Fibroblast of mammary gland (primary cell): ENCODE data around the gene RFTN1.
"Not testable (repeated sequence)": the region's sequence is repeated elsewhere in the genome, so short reads cannot be mapped to it uniquely, and the experiment has no call there.

Experiments
- DNase-seq: peaks from one replicate; pipeline ENCODE4 v3.0.0-alpha.2; 2010; ENCODE audit warnings: low read depth
- H3K4me3 ChIP-seq: 2 replicates; pipeline ENCODE4 v1.5.1; 2011; ENCODE audit warnings: low read depth, mild to moderate bottlenecking, low read length, moderate library complexity; ENCODE audit not compliant: control insufficient read depth
- TF ChIP-seq, protein P1 (sequence below): conservative IDR thresholded peaks from 2 replicates; pipeline ENCODE4 v1.5.1; 2011; ENCODE audit warnings: low read depth, low read length, inconsistent platforms; ENCODE audit not compliant: control insufficient read depth, insufficient read depth

The RFTN1 gene

DNA sequence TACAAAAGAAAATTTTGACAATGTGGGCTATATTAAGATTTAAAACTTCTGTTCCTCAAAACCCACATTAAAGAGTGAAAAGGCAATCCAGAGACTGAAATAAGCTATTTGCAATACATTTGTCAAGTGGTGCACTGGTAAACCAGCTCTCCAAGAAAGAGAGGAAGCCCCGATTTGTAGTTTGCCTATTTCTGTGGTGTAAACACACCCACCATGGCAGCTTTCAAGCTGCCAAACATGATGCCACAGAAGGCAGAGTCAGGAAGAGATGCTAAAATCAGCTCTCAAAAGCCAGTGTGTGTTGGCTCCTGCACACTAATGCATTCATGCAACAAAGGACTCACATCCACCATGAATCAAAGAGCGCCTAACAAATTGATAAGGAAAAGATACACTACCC lies 17.5 kb downstream of the RFTN1 start:
- DNase-seq = no peak
- no peak overlapping the region for H3K4me3 ChIP-seq
- TF ChIP-seq, protein P1, sequence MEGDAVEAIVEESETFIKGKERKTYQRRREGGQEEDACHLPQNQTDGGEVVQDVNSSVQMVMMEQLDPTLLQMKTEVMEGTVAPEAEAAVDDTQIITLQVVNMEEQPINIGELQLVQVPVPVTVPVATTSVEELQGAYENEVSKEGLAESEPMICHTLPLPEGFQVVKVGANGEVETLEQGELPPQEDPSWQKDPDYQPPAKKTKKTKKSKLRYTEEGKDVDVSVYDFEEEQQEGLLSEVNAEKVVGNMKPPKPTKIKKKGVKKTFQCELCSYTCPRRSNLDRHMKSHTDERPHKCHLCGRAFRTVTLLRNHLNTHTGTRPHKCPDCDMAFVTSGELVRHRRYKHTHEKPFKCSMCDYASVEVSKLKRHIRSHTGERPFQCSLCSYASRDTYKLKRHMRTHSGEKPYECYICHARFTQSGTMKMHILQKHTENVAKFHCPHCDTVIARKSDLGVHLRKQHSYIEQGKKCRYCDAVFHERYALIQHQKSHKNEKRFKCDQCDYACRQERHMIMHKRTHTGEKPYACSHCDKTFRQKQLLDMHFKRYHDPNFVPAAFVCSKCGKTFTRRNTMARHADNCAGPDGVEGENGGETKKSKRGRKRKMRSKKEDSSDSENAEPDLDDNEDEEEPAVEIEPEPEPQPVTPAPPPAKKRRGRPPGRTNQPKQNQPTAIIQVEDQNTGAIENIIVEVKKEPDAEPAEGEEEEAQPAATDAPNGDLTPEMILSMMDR = no peak

DNA sequence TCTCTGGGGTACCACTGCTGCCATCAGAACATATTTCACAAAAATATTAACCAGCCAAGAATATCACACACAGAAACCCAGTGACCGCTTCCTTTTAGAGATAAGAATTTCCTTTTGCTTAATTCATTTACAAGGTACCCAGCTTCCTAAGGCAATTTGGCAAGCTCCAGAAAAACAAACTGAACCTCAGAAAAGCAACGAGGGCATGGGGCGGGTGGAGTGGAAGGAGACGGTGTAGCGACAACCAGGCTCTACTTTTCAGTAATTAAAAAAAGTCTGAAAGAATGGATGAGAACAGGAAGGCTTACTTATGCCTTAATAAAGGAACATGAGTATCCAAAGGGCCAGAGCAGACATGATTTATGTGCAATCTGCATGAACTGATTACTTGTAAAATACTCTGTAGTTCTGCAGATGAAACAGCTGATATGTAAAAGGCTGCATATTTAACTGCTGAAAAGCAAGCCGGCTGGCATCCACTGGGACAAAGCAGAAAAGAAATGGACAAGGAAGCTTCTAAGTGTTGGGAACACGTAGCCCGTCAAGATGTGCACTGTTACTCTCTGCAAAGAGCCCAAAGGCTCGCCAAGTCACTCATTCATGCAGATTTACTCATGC lies 18.6 kb downstream of the RFTN1 start:
- H3K4me3 ChIP-seq = no peak overlapping the region
- DNase-seq = no peak
- TF ChIP-seq, protein P1 = no peak

DNA sequence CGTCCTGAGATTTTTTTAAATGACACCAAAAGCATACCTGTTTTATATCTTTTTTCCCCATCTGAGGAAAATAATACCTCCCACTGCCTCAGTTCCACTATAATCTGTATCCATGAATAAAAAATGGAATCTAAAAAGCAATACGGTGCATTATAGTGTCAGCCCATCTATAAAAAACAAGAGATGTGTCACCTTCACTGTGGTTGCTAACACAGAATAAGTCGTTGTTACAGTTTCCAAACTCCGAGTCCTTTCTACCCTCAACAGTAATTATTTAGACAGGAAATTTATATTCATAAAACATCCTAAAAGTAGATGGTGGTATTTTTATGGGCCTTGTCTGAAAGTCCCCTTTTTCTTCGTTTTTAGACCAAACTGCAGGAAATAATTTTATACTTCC lies 19.4 kb downstream of the RFTN1 start:
- DNase-seq = no peak
- TF ChIP-seq, protein P1 = no peak

DNA sequence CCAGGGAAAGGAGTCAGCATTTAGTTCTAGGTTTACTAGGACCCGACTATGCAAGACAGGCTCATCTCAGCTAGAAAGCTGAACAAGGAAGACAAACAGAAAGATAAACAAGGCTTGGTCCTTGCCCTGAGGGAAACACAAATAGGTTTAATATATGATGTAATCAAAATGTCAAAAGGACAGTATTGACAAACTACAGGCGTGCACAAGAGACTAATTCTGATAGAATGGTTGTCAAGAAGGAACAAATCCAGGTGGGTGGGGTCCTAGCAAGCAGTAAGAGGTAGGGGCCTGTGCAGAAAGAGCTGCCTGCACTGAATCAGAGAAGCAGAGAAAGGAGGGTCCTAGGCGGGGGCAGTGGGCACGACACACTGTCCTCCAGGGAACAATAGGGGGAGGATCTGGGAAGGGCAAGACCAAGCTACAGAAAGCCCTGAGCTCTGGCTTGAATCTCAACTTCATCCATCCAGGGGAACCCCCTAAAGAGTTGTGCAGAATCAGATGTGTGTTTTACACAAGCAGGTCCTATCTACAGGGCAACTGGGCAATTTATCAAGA lies 23.4 kb downstream of the RFTN1 start:
- H3K4me3 ChIP-seq = no peak overlapping the region
- DNase-seq = no peak
- TF ChIP-seq, protein P1 = no peak

More for the DNA sequence above, 19.4 kb downstream of the RFTN1 start:
- H3K4me3 ChIP-seq = no peak overlapping the region

DNA sequence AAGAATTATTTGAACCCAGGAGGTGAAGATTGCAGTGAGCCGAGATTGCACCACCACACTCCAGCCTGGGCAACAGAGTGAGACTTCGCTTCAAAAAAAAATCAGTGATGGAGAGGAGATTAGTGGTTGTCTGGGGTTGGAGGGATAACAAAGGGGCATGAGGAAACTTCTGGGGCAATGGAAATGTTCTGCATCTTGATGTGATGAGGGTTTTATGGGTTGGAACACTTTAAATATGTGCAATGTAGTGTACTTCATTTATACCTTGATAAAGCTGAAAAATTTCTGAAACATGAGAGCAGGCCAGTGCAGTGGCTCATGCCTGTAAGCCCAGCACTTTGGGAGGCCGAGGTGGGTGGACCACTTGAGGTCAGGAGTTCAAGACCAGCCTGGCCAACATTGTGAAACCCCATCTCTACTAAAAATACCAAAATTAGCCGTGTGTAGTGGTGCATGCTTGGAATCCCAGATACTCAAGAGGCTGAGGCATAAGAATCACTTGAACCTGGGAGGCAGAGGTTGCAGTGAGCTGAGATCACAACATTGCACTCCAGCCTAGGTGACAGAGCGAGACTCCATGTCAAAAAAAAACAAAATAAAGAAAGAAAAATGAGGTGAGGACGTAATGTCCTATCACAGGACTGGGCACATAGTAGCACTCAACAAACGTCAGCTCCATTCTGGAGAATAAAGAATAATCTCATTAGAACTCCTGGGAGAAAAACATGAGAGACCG lies 24.0 kb downstream of the RFTN1 start:
- not testable (repeated sequence) for H3K4me3 ChIP-seq, DNase-seq

DNA sequence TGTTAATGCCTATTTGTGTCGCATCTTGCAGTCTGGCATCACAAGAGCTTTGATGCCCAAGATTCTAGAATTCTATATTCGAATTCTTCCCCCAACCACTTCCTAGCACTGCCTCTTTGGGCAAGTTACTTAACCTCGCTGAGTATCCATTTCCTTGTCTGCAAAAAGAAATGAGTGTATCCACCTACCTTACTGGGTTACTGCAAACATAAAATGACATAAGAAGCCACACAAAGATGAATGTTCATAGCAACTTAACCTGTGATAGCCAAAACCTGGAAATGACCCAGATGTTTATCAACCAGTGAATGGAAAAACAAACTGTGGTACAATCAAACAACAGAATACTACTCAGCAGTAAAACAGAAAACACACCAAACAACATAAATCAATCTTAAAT lies 24.9 kb downstream of the RFTN1 start:
- TF ChIP-seq, protein P1 = no peak
- no peak overlapping the region for H3K4me3 ChIP-seq
- no peak for DNase-seq

DNA sequence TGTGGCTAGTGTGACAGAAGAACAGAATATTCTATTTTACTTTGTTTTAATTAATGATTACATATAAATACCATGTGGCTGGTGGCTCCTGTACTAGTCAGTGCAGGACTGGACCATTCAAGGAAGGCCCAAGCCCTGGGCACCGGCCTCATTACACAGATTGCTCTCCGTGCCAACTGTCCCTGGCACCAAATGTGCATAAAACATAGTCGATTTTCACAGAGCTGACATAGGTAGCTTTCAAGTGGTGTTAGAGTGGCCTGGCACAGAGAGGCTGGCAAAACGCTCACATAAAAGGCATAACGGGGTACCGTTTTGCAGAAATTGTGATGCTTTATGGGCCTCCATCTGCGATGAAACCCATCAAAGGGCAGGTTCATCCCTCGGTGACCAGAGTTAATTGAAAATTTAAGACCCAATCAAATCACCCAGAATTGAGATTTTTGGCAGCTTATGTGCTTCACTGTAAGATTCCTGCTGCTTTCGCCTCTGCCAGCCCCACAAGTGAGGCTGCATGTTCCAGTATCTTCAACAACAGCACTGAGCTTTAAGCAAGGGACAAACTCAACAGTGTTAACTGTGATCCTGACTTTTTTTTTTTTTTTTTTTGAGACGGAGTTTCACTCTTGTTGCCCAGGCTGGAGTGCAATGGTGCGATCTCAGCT lies 25.9 kb downstream of the RFTN1 start:
- no peak for DNase-seq
- TF ChIP-seq, protein P1 = no peak
- no peak overlapping the region for H3K4me3 ChIP-seq
